SU-DHL-6 (cell line): Measurements from ENCODE around the gene MRPS26.

Experiments used
- H2AFZ ChIP-seq: fragments of 200-600 bp; sonication (generic); 2 replicates; pipeline ENCODE4 v1.6.1; 2014; ENCODE audit warnings: low read depth, mild to moderate bottlenecking, moderate library complexity, mixed read lengths, antibody characterized with exemption, low read length; ENCODE audit not compliant: severe bottlenecking
- H3F3A ChIP-seq: fragments of 200-600 bp; shearing (Covaris generic); 2 replicates; pipeline ENCODE4 v1.6.0; 2016; ENCODE audit warnings: antibody characterized with exemption, mild to moderate bottlenecking; ENCODE audit not compliant: insufficient read depth
- H3K27ac ChIP-seq: fragments of 200-600 bp; sonication (generic); 2 replicates; pipeline ENCODE4 v1.5.1; 2016; ENCODE audit warnings: low read depth, mild to moderate bottlenecking, low read length, moderate library complexity, mixed read lengths
- H3K27me3 ChIP-seq: fragments of 200-600 bp; sonication (generic), shearing (Covaris generic); 2 replicates; pipeline ENCODE4 v1.6.0; 2014; ENCODE audit warnings: mild to moderate bottlenecking, low read length
- H3K36me3 ChIP-seq: fragments of 200-600 bp; sonication (generic); 2 replicates; pipeline ENCODE4 v1.6.1; 2014; ENCODE audit warnings: mild to moderate bottlenecking, low read length, mixed read lengths
- H3K4me2 ChIP-seq: fragments of 300-600, 200-600 bp; shearing (Covaris generic), sonication (generic); 2 replicates; pipeline ENCODE4 v1.6.0; 2014; ENCODE audit warnings: low read length, low read depth, mild to moderate bottlenecking; ENCODE audit not compliant: poor library complexity, severe bottlenecking
- H3K4me3 ChIP-seq: fragments of 200-600 bp; sonication (generic); 2 replicates; pipeline ENCODE4 v1.5.1; 2014; ENCODE audit warnings: antibody characterized with exemption, low read length, mild to moderate bottlenecking, mixed read lengths; ENCODE audit not compliant: insufficient read depth, poor library complexity, severe bottlenecking
- H3K79me2 ChIP-seq: fragments of 200-600 bp; sonication (generic); 2 replicates; pipeline ENCODE4 v1.6.1; 2014; ENCODE audit warnings: mild to moderate bottlenecking, low read length, moderate library complexity; ENCODE audit not compliant: insufficient read depth
- H3K9ac ChIP-seq: fragments of 200-600 bp; sonication (generic); 2 replicates; pipeline ENCODE4 v1.7.0; 2014; ENCODE audit warnings: mild to moderate bottlenecking, low read length
- H3K9me2 ChIP-seq: fragments of 200-600 bp; sonication (generic); replicated peaks from 2 replicates; pipeline ENCODE4 v1.6.1; 2014; ENCODE audit warnings: low read length; ENCODE audit not compliant: insufficient read depth
- H3K9me3 ChIP-seq: fragments of 200-600 bp; sonication (generic); 2 replicates; pipeline ENCODE4 v1.6.1; 2014; ENCODE audit warnings: low read length, mixed read lengths; ENCODE audit not compliant: insufficient read depth
- H4K20me1 ChIP-seq: fragments of 200-600 bp; sonication (generic); 2 replicates; pipeline ENCODE4 v1.6.1; 2014; ENCODE audit warnings: low read depth, mild to moderate bottlenecking, antibody characterized with exemption, low read length, moderate library complexity, mixed read lengths
- EZH2phosphoT487 ChIP-seq: fragments of 200-600 bp; sonication (generic), shearing (Covaris generic); conservative IDR thresholded peaks from 2 replicates; pipeline ENCODE4 v1.6.1; 2018; ENCODE audit warnings: mild to moderate bottlenecking, antibody characterized with exemption, low read length, moderate library complexity, mixed read lengths
- TF ChIP-seq, protein P1 (sequence below): fragments of 200-600 bp; sonication (generic); IDR thresholded peaks from one replicate; pipeline ENCODE4 v1.5.1; 2017; ENCODE audit warnings: antibody characterized with exemption, mild to moderate bottlenecking, low read length, moderate library complexity; ENCODE audit not compliant: insufficient read depth, poor library complexity, severe bottlenecking

MRPS26 gene

DNA sequence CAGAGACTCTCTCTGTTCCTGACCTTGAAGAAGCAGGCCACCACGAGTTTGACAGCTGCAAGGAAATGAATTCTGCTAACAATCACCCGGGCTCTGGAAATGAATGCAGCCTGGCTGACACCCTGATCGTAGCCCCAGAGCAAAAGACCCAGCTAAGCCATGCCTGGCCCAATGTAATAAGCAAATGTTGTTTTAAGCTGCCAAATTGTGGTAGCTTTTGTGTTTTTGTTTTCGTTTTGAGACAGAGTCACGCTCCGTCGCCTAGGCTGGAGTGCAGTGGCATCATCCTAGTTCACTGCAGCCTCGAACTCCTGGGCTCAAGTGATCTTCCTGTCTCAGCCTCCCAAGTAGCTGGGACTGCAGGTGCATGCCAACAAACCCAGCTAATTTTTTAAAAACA lies 22.2 kb downstream of the MRPS26 start:
- TF ChIP-seq, protein P1, sequence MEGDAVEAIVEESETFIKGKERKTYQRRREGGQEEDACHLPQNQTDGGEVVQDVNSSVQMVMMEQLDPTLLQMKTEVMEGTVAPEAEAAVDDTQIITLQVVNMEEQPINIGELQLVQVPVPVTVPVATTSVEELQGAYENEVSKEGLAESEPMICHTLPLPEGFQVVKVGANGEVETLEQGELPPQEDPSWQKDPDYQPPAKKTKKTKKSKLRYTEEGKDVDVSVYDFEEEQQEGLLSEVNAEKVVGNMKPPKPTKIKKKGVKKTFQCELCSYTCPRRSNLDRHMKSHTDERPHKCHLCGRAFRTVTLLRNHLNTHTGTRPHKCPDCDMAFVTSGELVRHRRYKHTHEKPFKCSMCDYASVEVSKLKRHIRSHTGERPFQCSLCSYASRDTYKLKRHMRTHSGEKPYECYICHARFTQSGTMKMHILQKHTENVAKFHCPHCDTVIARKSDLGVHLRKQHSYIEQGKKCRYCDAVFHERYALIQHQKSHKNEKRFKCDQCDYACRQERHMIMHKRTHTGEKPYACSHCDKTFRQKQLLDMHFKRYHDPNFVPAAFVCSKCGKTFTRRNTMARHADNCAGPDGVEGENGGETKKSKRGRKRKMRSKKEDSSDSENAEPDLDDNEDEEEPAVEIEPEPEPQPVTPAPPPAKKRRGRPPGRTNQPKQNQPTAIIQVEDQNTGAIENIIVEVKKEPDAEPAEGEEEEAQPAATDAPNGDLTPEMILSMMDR, result no peak
- no peak for TF ChIP-seq EZH2phosphoT487
- Histone ChIP-seq H3K9me2 (no peaks in the 10 kb centered on the region), H4K20me1 (no peaks in the 10 kb centered on the region), H3K27ac (no peak overlapping the region), H3K4me3 (no peak overlapping the region), H3K4me2 (no peak overlapping the region), H3K79me2 (no peaks in the 10 kb centered on the region), H3K9ac (no peak overlapping the region), H3K9me3 (no peaks in the 10 kb centered on the region), H3K27me3 (no peaks in the 10 kb centered on the region), H3F3A (no peaks in the 10 kb centered on the region), H2AFZ (no peak overlapping the region), H3K36me3 (no peaks in the 10 kb centered on the region)

GRCh38 chr20:3068986-3069900 lies 23.4 kb downstream of the MRPS26 start:
- TF ChIP-seq, protein P1, result no peak
- no peak for TF ChIP-seq EZH2phosphoT487
- no peak overlapping the region for H3K9ac ChIP-seq
- no peaks in the 10 kb centered on the region for H4K20me1 ChIP-seq
- no peaks in the 10 kb centered on the region for H3K79me2 ChIP-seq
- H3K36me3 ChIP-seq, result no peaks in the 10 kb centered on the region
- H3K9me2 ChIP-seq, result no peaks in the 10 kb centered on the region
- no peak overlapping the region for H2AFZ ChIP-seq
- H3F3A ChIP-seq, result no peaks in the 10 kb centered on the region
- no peak overlapping the region for H3K27ac ChIP-seq
- no peaks in the 10 kb centered on the region for H3K9me3 ChIP-seq
- H3K4me3 ChIP-seq, result no peak overlapping the region
- no peaks in the 10 kb centered on the region for H3K27me3 ChIP-seq
- H3K4me2 ChIP-seq, result no peak overlapping the region

- no peaks in the 10 kb centered on the region for H3K9me2 ChIP-seq
- H3K27ac ChIP-seq, result no peak overlapping the region
- TF ChIP-seq, protein P1, result no peak
- TF ChIP-seq EZH2phosphoT487, result no peak
- H3K4me2 ChIP-seq, result no peak overlapping the region
- H3K9me3 ChIP-seq, result no peaks in the 10 kb centered on the region
- H3K36me3 ChIP-seq, result no peaks in the 10 kb centered on the region
- no peak overlapping the region for H3K9ac ChIP-seq
- no peak overlapping the region for H3K4me3 ChIP-seq
- H3F3A ChIP-seq, result no peaks in the 10 kb centered on the region
- no peak overlapping the region for H2AFZ ChIP-seq
- H4K20me1 ChIP-seq, result no peaks in the 10 kb centered on the region
- no peaks in the 10 kb centered on the region for H3K79me2 ChIP-seq
- no peaks in the 10 kb centered on the region for H3K27me3 ChIP-seq
Measured at GRCh38 chr20:3070725-3071124, 24.9 kb downstream of the MRPS26 start.
